8988T (cell line): ENCODE data around the gene POLR2L.

Source experiments
- DNase-seq: peaks from one replicate; pipeline ENCODE4 v3.0.0; 2011

POLR2L gene

DNA sequence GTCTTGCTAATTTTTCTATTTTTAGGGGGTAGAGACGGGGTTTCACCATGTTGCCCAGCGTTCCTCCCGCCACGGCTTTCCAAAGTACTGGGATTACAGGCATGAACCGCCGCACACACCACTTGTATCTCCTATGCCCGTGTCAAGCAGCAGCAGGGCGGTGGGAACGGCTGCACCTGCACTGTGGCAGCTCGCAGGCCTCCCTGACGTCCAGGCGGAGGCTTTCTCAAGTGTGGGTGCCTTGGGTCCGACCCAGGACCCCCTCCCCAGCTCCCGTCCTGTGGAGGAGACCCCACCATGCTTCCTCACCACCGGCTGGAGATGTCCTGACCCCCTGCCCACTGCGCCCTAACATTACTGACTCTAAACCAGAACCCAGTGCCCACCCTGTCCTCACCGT, 26.1 kb upstream of the POLR2L start:
- DNase-seq = no peak

DNA sequence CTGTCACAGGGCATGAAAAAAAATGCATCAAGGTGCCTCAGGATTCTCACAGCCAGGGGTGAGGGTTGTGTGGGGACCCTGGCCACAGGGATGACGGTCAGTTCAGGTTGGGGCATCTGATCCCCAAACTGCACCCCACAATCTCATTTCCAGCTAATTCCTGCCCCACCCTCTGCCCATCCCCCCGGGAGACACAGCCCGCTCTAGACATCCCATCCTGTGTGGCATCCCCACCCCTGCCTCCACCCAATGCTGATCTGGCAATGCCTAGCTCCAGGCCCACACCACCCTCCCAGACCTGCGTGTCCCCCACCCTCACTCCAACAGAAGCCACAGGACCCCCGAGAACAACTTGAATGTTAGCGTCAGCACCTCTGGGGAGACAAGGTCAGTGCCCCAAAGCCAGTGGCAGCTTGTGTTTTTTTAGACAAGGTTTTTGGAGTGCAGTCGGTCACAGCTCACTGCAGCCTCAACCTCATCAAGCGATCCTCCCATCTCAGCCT, 25.6 kb upstream of the POLR2L start:
- DNase-seq = no peak

DNA sequence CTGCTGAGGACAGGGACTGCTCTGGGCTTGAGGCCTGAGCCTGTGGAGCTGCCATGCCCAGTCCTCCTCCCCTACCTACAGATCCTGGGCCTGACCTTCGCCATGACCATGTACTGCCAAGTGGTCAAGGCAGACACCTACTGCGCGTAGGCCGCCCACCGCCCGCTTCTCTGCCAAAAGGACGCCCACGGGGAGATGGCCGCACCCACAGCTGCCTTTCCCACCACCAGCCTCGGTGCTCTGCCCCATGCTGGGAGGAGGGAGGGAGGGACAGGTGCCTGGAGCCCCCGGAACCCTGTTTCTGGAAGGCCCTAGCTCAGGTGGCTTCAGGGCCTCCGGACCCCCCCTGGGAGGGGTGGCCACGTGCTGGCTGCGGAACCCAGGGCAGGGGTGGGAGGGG, 24.2 kb upstream of the POLR2L start:
- DNase-seq = no peak

DNA sequence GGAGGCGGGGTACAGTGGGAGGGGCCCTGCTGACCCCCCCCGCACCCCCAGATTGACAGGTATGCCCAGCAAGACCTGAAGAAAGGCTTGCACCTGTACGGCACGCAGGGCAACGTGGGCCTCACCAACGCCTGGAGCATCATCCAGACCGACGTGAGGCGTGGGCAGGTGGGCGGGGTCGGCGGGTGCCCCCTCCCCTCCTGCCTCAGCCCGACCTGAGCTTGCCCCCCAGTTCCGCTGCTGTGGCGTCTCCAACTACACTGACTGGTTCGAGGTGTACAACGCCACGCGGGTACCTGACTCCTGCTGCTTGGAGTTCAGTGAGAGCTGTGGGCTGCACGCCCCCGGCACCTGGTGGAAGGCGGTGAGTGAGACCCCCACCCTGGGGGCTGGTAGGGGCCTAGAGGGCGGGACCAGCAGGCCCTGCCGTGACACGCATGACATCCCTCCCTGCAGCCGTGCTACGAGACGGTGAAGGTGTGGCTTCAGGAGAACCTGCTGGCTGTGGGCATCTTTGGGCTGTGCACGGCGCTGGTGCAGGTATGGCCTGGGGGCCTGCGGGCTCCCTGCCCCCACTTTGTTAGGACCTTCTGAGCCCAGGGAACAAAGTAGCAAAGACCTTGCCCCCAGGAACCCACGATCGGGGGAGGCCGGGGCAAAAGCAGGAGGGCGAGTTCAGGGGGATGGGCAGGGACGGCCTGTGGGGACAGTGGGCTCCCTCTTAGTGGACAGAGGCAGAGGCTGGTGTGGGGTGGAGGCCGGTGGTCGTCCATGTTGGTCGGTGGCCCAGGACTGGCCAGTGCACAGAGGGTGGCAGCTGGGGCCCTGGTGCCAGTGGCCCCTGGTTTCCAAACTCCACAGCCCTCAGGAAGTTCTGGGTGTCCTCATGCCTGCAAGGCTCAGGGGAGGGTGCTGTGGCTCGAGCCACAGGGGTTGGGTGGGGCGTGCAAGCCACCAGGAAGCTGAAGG, 23.4 kb upstream of the POLR2L start:
- DNase-seq = no peak

DNA sequence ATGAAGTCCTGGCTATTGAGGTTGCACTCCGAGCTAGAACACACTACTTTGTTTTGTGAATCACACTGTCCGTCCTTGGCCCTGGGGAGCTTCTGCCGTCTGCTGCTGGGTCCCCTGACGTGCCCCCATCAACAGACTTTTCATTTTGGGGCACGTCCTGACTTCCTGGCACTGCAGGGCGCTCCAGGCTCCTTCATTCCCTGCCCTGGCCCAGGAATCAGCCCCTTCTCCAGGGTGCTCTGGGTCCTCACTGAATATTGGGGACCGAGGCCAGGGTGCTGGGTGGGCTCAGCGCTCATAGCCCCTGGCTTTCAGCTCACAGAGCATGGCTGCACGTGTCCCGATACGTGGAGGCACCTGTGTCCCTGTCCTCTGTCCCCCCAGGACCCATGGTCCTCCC, 22.6 kb upstream of the POLR2L start:
- DNase-seq = no peak

DNA sequence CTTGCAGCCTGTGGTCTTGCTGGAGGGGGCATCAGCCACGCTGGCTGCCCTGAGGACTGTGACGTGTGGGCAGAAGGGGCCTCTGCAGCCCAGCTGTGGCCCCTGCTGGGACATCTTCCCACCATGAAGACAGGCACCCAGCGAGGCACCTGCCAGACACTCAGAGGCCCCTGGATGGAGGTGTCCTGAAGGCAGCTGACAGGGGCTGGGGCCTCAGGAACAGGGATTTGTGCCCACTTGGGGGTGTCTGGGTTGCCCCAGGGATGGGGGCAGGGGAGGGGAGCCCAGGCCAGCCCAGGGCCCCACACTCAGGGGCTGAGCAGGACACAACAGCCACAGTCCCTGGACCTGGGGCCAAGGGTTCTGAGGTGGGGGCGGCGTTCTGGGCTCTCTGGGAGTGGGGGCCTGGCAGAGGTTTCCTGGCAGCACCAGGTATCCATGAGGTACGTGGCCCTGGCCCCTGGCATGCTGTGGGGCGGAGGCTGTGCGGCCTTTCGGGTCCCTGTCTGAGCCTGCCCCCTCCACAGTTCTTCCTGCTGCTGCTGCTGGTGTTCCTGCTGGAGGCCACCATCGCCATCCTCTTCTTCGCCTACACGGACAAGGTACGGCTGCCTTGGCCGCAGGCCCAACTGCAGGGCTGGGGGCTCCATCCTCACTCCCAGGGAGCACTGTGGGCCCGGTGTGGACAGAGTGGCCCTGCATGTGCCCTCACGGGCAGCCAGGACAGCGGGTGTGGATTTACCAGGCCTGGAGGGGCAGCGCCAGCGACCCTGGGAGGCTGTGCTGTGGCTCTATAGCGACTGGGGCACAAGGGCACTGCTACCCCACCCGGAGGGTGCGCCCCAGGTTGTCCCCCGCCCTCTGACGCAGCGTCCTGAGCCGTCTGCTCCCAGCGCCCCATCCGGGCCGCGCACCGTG, 21.8 kb upstream of the POLR2L start:
- DNase-seq = no peak

DNA sequence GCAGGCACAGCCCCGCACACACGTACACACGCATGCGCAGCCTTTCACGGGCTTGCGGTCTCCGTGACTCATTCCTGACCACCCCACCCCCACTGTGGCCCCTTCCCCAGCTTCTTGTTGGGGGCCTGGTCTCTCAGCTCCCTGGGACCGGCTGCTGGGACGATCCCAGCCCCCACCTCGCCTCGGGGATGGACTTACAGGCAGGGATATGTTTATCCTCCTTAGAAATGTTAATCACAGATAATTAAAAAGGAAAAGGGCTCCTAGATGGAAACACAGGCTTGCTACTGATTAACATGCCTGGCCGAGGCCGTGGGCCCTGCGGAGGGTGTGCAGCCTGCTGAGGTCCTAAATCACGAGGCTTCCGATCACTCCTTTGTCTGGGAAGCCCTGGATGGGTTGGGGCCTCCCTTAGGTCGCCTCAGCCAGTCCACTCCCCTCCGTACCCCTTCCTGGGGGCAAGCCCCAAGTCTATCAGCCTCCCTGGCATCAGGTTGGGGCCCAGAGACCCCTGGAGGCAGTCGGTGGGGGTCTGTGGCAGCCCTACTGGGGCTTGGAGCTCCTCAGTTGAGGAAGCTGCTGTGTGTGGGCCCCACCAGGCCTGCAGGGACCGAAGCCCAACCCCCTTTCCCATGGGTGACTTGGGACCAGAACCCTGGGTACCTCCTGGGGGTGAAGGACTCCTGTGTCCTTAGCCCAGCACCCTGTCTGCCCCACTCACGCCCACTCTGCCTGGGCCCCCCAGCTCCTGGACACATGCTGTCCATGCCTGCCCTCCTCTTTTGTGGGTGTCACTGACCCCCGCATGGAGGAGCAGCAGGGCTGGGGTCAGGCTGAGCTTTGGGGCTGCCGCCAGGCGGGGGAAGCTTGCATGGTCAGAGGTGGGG, 20.9 kb upstream of the POLR2L start:
- DNase-seq = no peak

DNA sequence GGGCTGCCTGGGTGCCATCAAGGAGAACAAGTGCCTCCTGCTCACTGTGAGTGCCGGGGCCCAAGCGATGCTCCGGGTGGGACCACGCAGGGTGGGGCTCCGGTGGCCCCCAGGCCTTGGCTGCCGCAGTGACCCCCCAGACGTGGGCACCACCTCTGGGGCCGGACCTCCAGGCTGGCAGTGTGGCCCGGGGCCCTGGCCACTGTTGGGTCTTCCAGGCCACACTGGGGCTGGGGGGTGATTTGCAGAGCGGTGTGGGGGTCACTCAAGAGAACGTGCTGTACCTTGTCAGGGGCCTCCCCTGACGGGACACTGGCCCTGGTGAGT, 20.3 kb upstream of the POLR2L start:
- no peak for DNase-seq

DNA sequence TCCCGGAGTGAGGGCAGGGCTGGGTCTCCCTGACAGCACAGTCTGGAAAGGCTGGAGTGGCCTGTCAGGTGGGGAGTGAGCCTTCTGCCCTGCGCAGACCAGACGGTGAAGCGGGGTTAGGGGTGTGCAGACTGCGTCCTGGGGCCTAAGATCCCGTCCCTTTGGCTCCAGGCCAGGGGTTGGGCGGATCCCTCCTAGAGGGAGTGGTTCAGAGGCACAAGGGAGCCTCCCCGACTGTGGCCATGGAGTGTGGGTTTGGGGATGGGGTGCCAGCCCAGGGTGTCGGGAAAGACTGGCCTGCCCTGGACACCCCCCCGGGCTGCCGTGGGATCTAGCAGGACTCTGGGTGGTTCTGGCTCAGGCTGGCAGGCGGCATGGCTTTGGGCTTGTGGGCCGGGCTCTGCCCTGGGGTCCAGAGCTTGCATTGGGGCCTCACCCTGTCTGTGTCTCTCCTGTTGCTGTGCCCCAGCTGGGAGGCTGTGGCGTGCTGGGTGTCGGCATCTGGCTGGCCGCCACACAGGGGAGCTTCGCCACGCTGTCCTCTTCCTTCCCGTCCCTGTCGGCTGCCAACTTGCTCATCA, 19.8 kb upstream of the POLR2L start:
- peak; percentile 57 for DNase-seq

DNA sequence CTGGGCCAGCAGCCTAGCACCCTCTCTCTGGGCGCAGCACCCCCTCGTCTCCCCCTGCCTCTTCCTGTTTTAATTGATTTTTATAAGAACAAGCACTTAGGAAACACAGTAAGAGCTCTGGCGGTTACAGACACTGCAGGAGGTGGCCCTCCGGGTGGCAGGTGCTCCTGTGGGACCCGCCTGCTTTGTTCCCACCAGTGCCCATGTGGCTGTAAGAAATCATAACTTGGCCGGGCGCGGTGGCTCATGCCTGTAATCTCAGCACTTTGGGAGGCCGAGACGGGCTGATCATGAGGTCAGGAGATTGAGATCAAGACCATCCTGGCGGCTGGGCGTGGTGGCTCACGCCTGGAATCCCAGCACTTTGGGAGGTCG, 18.8 kb upstream of the POLR2L start:
- DNase-seq = no peak

DNA sequence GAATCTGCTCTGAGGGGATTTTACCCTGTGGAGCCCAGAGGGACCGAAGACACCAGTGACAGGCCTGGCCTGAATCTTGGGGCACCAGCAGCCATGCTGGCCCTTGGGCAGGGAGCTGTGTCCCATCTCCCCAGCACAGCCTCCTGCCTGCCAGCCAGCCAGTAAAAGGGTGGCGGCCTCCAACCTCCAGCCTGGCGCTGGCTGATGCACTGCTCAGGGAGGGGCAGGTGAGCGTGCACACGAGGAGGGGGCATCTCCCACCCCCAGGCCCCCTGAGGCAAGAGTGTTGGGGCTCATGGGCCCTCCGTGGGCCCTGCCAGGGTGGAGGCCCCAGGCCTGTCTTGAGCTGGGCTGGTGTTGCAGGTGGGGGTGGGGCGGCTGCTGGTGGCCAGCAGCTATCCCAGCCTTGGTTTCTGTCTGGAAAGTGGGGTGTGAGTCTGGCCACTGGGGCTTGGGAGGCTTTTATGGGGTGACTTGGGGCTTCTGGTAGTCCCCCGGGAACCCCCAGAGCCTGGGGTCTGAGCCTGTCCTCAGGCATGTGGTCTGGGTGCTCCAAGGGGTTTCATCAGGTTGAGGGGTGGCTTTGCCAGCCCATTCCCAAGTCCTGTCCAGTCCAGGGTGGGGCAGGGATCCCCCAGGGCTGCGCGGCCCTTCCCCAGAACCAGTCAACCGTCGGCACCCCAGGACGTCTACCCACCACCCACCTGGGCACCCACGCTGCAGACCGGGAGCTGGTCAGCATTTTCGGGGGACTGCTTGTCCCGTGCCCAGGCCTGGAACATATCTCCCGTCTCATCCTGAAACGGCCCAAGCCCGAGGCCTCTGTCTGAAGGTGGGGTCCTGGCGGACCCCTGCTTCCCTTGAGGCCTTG, 18.1 kb upstream of the POLR2L start:
- DNase-seq = no peak

DNA sequence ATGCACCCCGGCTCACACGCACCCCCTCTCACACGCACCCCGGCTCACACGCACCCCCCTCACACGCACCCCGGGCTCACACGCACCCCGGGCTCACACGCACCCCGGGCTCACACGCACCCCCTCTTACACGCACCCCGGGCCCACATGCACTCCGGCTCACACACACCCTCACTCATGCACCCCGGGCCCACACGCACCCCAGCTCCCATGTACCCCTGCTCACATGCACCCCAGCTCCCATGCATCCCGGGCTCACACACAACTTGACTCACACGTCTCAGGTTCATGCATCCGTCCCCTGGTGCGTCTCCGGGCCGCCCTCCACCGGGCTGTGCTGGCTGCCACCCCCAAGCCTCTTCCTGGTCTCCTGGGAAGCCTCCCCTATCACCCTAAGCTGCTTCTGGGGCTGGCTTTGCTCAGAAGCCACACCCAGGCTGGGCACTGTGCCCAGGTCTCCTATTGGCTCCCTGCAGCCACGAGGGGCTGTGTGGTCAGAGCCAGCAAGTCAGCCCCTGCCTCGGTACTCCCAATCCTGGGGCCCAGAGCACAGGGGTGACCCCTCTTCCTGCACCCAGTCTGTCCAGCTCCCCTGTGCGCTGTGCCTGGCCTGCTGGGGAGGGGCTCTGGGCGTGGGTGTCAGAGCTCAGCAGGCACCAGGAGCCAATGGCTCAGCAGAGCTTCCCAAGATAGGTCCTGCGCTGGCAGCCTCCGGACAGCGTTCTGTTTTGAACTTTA, 17.2 kb upstream of the POLR2L start:
- DNase-seq = peak; percentile 80

DNA sequence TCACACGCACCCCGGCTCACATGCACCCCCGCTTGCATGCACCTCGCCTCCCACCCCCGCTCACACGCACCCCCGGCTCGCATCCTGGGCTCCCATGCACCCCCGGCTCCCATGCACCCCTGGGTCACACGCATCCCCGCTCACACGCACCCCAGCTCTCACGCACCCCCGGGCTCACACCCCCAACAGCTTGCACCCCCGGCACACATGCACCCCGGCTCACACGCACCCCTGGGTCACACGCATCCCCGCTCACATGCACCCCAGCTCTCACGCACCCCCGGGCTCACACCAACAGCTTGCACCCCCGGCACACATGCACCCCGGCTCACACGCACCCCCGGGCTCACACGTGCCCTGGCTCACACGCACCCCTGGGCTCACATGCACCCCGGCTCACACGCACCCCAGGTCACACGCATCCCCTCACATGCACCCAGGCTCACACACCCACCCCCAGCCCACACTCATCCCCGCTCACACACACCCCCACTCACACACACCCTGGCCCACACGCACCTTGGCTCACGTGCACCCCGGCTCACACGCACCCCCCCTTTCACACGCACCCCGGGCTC, 16.5 kb upstream of the POLR2L start:
- DNase-seq = no peak

DNA sequence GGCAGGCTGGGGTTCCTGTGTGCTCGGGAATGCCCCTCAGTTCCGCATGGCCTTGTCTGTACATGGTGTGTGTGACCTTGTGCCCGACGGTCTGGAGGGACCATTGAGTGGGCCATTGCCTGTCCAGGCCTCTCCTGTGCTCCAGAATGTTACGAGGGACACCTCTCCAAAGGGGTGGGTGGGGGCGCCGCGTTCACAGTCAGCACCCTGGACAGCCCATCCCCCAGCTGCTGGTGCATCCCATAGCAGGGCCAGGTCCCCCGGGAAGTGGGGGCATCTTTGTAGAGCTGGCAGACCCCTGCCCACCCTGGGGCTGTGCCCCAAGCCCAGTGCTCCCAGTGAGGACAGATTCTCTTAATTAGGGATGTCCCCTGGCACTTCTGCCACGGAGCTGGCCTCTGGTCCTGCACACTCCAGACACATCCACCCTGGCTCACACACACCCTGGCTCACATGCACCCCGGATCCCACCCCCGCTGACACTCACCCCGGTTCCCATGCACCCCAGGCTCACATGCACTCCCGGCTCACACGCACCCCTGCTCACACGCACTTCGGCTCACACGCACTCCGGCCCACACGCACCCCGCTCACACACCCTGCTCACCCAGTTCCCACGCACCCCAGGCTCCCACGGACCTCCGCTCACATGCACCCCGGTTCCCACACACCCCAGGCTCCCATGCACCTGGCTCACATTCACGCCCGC, 15.9 kb upstream of the POLR2L start:
- DNase-seq = peak; percentile 44

DNA sequence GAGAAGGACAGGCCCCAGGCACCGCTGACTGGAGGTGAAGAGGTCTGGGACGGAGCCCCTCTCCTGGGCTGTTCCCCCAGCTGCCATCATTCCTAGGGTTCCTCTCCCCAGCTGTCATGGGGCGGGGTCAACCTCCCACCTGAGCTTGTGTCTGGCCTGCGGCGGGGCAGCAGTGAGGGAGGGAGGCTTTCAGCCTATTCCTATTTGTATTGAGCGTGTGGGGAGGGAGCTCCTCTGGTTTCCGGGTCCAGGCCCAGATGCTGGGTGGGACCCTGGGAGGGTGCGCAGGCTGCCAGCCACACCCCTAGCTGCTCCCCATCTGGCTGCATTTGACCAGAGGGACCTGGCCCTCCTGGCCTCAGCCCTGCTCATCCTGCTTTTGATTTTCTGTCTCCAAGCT, 14.1 kb upstream of the POLR2L start:
- DNase-seq = peak; percentile 42

DNA sequence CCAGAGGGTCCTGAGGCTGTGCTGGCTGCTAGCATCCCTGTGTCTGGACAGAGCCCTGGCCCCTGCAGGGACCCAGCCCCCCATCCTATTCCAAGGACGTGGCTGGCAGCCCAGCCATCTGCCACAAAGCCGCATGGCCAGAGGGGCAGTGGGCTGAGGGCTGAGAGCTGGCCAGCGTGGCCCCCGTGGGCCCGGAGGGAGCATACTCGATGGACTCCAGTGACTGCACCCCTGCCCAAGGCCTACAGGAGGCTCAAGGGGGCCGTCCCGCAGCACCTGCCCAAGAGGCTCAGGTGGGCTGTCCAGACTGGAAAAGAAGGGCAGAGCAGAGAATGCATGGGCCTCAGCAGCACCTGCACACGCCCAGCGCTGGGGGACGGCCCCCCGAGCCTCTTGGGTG, 13.5 kb upstream of the POLR2L start:
- DNase-seq = no peak

DNA sequence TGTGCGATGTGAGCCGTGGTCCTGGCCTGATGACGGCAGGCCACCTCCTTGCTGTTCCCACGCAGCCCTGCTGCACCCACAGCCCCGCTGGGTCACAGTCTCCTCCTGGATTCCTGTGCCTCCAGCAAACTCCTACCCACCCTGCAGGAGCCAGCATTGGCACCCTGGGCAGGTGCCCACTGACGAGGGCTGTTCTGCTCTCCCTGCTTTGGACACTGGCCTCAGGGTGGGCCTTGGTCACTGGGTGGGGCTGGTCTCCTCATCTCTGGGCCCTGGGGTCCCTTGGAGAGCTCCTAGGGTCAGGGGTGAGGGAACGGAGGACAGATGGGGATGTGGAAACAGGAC, 13.0 kb upstream of the POLR2L start:
- DNase-seq = peak; percentile 45

DNA sequence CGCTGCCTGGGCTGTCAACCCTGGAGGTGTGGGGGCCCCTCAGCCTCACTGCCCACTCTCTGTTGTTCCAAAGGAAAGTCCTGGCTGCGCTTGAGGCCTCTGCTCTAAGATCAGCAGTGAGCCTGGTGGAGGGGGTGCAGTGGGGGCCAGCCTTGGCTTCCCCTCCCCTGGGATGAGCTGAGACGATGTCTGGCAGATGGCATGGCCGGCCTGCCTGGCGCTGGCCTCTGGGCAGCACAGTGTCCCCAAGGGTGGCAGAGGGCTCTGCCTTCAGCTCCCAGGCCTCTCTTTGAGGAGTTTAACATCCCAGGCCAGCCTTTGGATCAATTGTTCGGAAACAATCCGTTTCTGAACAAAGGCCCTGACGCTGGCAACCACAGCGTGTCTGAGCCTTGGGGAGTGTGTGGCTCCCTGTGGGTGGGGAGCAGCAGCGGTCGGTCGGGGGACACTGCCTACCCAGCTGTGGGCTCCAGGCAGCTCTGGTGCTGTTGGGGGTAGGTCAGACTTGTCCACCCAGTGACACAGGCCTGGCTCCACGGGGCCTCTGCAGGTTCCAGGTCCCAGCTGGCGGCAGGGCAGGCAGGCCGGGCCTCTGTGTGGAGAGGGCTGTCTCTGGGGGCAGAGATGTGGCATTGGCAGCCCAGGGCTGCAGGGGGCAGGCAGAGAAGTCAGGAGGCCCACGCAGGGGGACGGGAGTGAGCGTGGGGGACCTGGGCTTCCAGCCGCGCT, 12.4 kb upstream of the POLR2L start:
- DNase-seq = peak; percentile 48
